CD14-positive monocyte (primary cell): ENCODE data around the gene MGLL. TPM values are rescaled to one million over a fixed set of nuclear protein-coding genes. Genes with fewer than 3 reads are reported as not detected.
A peak's percentile ranks its signal among the peaks of the same experiment; 100 is the strongest.

ENCODE experiments used
- DNase-seq, 3 donors: peaks; one replicate each; pipeline ENCODE4 v3.0.0-alpha.2; 2011 to 2022
- H2AFZ ChIP-seq: 2 replicates; pipeline ENCODE4 v1.6.0; 2012; ENCODE audit warnings: mild to moderate bottlenecking, low read depth, low read length, inconsistent platforms; ENCODE audit not compliant: insufficient read depth, poor library complexity, severe bottlenecking
- H3K27ac ChIP-seq, 2 donors: 1 replicate in 1 of 2; 2 replicates in 1 of 2; pipeline ENCODE4 v1.5.1; 2012 to 2013; ENCODE audit warnings: low read length in 2 of 2, control low read depth in 1 of 2, inconsistent platforms in 1 of 2, low read depth in 1 of 2, mild to moderate bottlenecking in 1 of 2
- H3K27me3 ChIP-seq, 2 donors: one replicate each; pipeline versions ENCODE4 v1.6.0 to v1.6.1; 2011 to 2013; ENCODE audit warnings: low read length in 2 of 2; ENCODE audit not compliant: control insufficient read depth in 2 of 2, insufficient read depth in 2 of 2
- H3K36me3 ChIP-seq, 2 donors: replicated peaks in 1 of 2; 1 replicate in 1 of 2; 2 replicates in 1 of 2; pipeline versions ENCODE4 v1.5.1 to v1.6.1; 2012 to 2013; ENCODE audit warnings: low read length in 2 of 2, control low read depth in 1 of 2, inconsistent platforms in 1 of 2, mild to moderate bottlenecking in 1 of 2; ENCODE audit not compliant: insufficient read depth in 2 of 2, control insufficient read depth in 1 of 2
- H3K4me1 ChIP-seq, 2 donors: 1 replicate in 1 of 2; 2 replicates in 1 of 2; pipeline versions ENCODE4 v1.5.1 to v1.6.1; 2012 to 2013; ENCODE audit warnings: low read length in 2 of 2, control low read depth in 1 of 2, inconsistent platforms in 1 of 2, mild to moderate bottlenecking in 1 of 2, moderate library complexity in 1 of 2; ENCODE audit not compliant: insufficient read depth in 2 of 2, control insufficient read depth in 1 of 2
- H3K4me2 ChIP-seq: replicated peaks from 2 replicates; pipeline ENCODE3; 2012; ENCODE audit warnings: low read length, moderate library complexity, mild to moderate bottlenecking; ENCODE audit not compliant: poor library complexity, severe bottlenecking; ENCODE audit errors: extremely low read depth
- H3K4me3 ChIP-seq, 3 experiments: fragments of 200-600 bp in 1 of 3; sonication (generic) in 1 of 3; replicated peaks in 1 of 3; 1 replicate in 2 of 3; 2 replicates in 1 of 3; pipeline ENCODE4 v1.5.1; 2011 to 2013; ENCODE audit warnings: low read length in 3 of 3, mild to moderate bottlenecking in 3 of 3, control low read depth in 2 of 3, low read depth in 2 of 3, inconsistent platforms in 1 of 3, moderate library complexity in 1 of 3
- H3K79me2 ChIP-seq: 2 replicates; pipeline ENCODE4 v1.6.0; 2012; ENCODE audit warnings: mild to moderate bottlenecking, control low read depth, inconsistent platforms, low read length, moderate library complexity; ENCODE audit not compliant: insufficient read depth
- H3K9ac ChIP-seq: 2 replicates; pipeline ENCODE4 v1.6.0; 2017; ENCODE audit warnings: low read length, mild to moderate bottlenecking; ENCODE audit not compliant: insufficient read depth, poor library complexity, severe bottlenecking
- H3K9me3 ChIP-seq, 2 donors: replicated peaks in 1 of 2; 1 replicate in 1 of 2; 2 replicates in 1 of 2; pipeline versions ENCODE4 v1.5.1 to v1.6.1; 2012 to 2013; ENCODE audit warnings: low read length in 2 of 2, control low read depth in 1 of 2; ENCODE audit not compliant: control insufficient read depth in 1 of 2, insufficient read depth in 1 of 2
- H4K20me1 ChIP-seq: 2 replicates; pipeline ENCODE4 v1.6.0; 2012; ENCODE audit warnings: mild to moderate bottlenecking, low read length, control low read depth, moderate library complexity; ENCODE audit not compliant: insufficient read depth
- H3K27ac Mint-ChIP-seq, 7 donors: one replicate each; pipeline ENCODE4 v1.8.0; 2020; ENCODE audit warnings: mild to moderate bottlenecking in 7 of 7, mixed read lengths in 7 of 7, moderate library complexity in 6 of 7, inconsistent platforms in 2 of 7
- H3K27me3 Mint-ChIP-seq, 3 donors: one replicate each; pipeline ENCODE4 v1.8.0; 2021 to 2022; ENCODE audit warnings: low read depth in 3 of 3, mild to moderate bottlenecking in 3 of 3, mixed read lengths in 3 of 3, moderate library complexity in 3 of 3, inconsistent platforms in 1 of 3
- H3K36me3 Mint-ChIP-seq, 2 donors: one replicate each; pipeline ENCODE4 v1.8.0; 2020; ENCODE audit warnings: mixed read lengths in 2 of 2, inconsistent platforms in 1 of 2, mild to moderate bottlenecking in 1 of 2
- H3K4me1 Mint-ChIP-seq: one replicate; pipeline ENCODE4 v1.8.0; 2020; ENCODE audit warnings: mild to moderate bottlenecking, mixed read lengths
- H3K4me3 Mint-ChIP-seq, 2 donors: one replicate each; pipeline ENCODE4 v1.8.0; 2020; ENCODE audit warnings: mild to moderate bottlenecking in 2 of 2, mixed read lengths in 2 of 2, moderate library complexity in 1 of 2
- H3K9me3 Mint-ChIP-seq, 7 donors: one replicate each; pipeline ENCODE4 v1.8.0; 2020 to 2022; ENCODE audit warnings: mixed read lengths in 7 of 7, mild to moderate bottlenecking in 6 of 7, moderate library complexity in 6 of 7, inconsistent platforms in 2 of 7
- CTCF ChIP-seq: fragments of 200-600 bp; IDR thresholded peaks from one replicate; pipeline ENCODE4 v1.8.0; 2022; ENCODE audit warnings: antibody characterized with exemption, mild to moderate bottlenecking
- WGBS: methylation state at CpG from one replicate; pipeline ENCODE4 v1.1.5; 2013; ENCODE audit warnings: missing lambda C conversion rate; ENCODE audit not compliant: insufficient coverage; 5-methylcytosine and 5-hydroxymethylcytosine counted together
- intact Hi-C, 2 donors: fragments of 100-400 bp; cut with micrococcal nuclease; formaldehyde crosslinking; loops; one replicate each; pipeline versions ENCODE4 v1.15.0 to v1.15.1; 2023
- polyA plus RNA-seq, 3 donors: library from polyadenylated mRNA; depleted of rRNA in 1 of 3; unstranded in 2 of 3; stranded (reverse) in 1 of 3; fragments of 300-500 nt in 2 of 3; fragments of >200 nt in 1 of 3; fragmentation: Illumina TruSeq in 2 of 3; gene quantifications; 1 replicate in 2 of 3; 2 replicates in 1 of 3; pipeline ENCODE4 v1.2.3, GENCODE V29; 2012 to 2021

Gene MGLL
- polyA plus RNA-seq, 3 donors: 4.4 to 10.0 (median 6.4) TPM

GRCh38 chr3:127671523-127672428 is 150.5 kb downstream of the MGLL start:
- Mint-ChIP-seq H3K36me3 (peaks cover 21 to 27% of the 10 kb centered on the region in 2 donors), H3K4me1 (peaks cover 39% of the 10 kb centered on the region), H3K4me3 (peak overlapping the region; percentile 79 to 93), H3K9me3 (peaks cover 0 to 2% (median 0%) of the 10 kb centered on the region in 7 donors), H3K27ac (peak overlapping the region; percentile 76 to 94 (median 89)), H3K27me3 (peaks cover 2 to 3% (median 3%) of the 10 kb centered on the region in 3 donors)
- no peaks in the 10 kb centered on the region for H3K27me3 ChIP-seq
- peaks cover 35% of the 10 kb centered on the region for H4K20me1 ChIP-seq
- peaks cover 24 to 38% of the 10 kb centered on the region in 2 donors for H3K4me1 ChIP-seq
- peaks cover 8 to 16% of the 10 kb centered on the region in 2 donors for H3K36me3 ChIP-seq
- peak overlapping the region; percentile 38 to 96 for H3K27ac ChIP-seq
- H3K9ac ChIP-seq: peak overlapping the region; percentile 98
- H3K79me2 ChIP-seq: peaks cover 30% of the 10 kb centered on the region
- intact Hi-C loops: loop anchor here (5.0 to 10.0 kb wide), 4 partner anchors 74 to 403 kb away; partner anchors contain the start of genes MCM2 (in 1 of the 2), SEC61A1 (in 1 of the 2) and TPRA1 (in 1 of the 2)
- peak overlapping the region; percentile 80 for H2AFZ ChIP-seq
- peak overlapping the region; percentile 93 for H3K4me2 ChIP-seq
- no peak for TF ChIP-seq CTCF
- 19% methylated on average over 40 of the region's 44 CpGs for WGBS
- peak in 2 of 3 donors; percentile 5 to 22 for DNase-seq
- H3K9me3 ChIP-seq: no peaks in the 10 kb centered on the region
- H3K4me3 ChIP-seq: peak overlapping the region; percentile 48 to 91 (median 59)

- Histone ChIP-seq H3K4me3 (peak overlapping the region in 1 of 3 experiments; percentile 91), H2AFZ (no peak overlapping the region), H3K36me3 (peaks cover 0 to 7% of the 10 kb centered on the region in 2 donors), H3K4me2 (peak overlapping the region; percentile 93), H3K79me2 (peaks cover 30% of the 10 kb centered on the region), H3K9ac (peak overlapping the region; percentile 98), H3K27me3 (no peaks in the 10 kb centered on the region), H3K9me3 (no peaks in the 10 kb centered on the region), H4K20me1 (peaks cover 28% of the 10 kb centered on the region), H3K27ac (no peak overlapping the region), H3K4me1 (peaks cover 20 to 33% of the 10 kb centered on the region in 2 donors)
- peaks cover 15 to 19% of the 10 kb centered on the region in 2 donors for H3K36me3 Mint-ChIP-seq
- H3K9me3 Mint-ChIP-seq: peaks cover 0 to 2% (median 0%) of the 10 kb centered on the region in 7 donors
- H3K4me3 Mint-ChIP-seq: peak overlapping the region in 1 of 2 donors; percentile 79
- peak in 1 of 3 donors; percentile 4 for DNase-seq
- peak overlapping the region in 1 of 7 donors; percentile 89 for H3K27ac Mint-ChIP-seq
- WGBS: 96% methylated on average over 13 of the region's 20 CpGs
- peaks cover 3 to 5% (median 3%) of the 10 kb centered on the region in 3 donors for H3K27me3 Mint-ChIP-seq
- intact Hi-C loops: loop anchor here (5.0 to 10.0 kb wide), 4 partner anchors 74 to 404 kb away; partner anchors contain the start of genes MCM2 (in 1 of the 2), SEC61A1 (in 1 of the 2) and TPRA1 (in 1 of the 2)
- H3K4me1 Mint-ChIP-seq: peaks cover 30% of the 10 kb centered on the region
- TF ChIP-seq CTCF: no peak
Measured at GRCh38 chr3:127670761-127671522, 151.4 kb downstream of the MGLL start.
